GM19240 (cell line): Measurements from ENCODE around the gene EVA1B.

ENCODE experiments used
- DNase-seq: peaks from one replicate; pipeline ENCODE4 v3.0.0; 2011; ENCODE audit warnings: low spot score; ENCODE audit not compliant: insufficient read length

EVA1B gene

DNA sequence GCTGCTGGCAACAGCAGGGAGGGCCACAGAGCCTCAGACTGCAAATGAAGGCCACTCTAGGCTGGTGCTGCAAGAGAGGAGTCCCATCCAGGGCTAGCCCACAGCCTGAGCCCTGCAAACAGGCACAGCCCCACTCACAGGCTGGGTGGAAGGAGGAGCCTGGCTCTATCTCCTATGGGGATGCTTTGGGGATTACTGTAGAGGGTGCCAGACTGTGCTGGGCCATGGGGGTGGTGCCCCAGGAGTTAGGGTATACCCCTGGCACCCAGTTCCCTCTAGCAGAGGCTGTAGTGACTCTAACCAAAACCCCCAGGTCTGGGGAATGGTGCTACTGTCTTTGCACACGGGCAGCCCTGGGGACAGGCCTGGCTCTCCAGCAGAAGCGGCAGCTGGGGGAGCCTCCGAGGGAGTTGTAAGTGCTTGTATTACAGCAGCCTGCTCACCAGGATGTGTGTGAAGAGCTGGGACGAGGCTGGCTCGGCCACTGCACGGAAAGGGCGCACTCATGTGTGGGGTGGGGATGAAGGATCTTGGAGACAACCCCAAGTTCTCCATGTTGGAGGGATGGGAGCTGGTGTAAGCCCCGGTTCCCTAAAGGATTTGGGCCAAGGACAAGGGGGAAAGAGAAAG lies 23.4 kb upstream of the EVA1B start:
- no peak for DNase-seq

DNA sequence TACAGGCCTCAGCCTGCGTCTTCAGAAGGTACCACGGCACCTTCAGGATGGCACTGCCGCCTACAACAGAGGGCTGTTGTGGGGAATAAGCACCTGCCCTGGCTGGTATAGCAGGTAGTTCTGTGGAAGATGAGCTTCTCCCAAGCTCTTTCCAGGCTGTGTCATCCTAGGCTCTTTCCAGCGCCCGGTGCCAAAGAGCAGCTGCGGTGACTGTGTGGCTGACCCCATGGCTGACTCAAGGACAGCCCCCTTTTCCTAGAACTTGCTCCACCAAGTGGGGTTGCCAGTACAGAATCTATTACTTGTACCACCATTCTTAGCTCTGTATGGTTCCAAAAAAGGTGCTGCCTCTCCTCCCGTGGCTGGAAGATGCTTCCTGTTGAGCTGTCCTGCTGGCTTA lies 21.9 kb upstream of the EVA1B start:
- DNase-seq, result no peak

DNA sequence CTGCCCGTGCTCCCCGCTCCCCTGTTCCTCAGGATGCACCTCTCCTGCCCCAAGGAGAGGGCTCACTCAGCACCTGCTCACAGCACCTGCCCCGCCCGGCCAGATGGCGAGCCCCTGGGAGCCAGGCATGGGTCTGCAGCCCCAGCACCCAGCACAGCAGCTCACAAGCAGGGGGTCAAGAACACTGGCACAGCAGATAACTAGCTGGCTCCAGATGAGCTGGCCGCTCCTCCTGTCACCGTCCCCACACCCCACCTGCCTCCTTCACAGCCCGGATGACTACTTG lies 20.9 kb upstream of the EVA1B start:
- DNase-seq, result no peak

DNA sequence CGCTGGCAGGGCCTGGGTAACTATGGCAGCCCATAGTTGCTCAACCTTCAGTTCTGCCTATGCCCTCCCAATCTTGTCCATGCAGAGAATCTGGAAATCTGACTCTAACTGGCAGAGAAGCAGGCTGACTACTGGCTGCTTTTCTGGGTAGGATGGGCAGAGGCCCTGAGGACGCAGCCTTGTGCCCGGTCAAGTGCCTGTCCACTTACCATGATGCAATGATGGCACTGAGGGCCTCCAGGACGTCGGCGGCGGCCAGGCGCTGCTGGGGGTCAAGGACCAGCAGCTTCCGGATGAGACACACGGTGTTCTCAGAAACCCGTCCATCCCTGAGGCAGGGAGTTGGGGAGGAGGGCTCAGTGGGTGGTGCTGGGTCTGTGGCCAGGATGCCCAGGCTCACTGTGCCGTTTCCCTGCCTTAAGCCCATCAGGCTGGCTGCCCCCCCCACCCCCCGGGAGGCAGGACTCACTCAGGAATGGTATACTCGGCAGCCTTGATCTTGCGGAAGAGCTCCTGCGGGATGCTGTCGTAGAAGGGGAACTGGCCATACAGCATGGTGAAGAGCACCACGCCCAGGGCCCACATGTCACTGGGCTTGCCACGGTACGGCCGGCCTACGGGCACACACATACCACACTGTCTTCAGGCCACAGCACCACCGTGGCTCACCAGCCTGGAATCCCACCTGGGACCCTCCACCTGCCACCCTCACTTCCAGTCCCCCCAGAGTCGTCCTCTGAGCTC lies 20.4 kb upstream of the EVA1B start:
- DNase-seq, result no peak

DNA sequence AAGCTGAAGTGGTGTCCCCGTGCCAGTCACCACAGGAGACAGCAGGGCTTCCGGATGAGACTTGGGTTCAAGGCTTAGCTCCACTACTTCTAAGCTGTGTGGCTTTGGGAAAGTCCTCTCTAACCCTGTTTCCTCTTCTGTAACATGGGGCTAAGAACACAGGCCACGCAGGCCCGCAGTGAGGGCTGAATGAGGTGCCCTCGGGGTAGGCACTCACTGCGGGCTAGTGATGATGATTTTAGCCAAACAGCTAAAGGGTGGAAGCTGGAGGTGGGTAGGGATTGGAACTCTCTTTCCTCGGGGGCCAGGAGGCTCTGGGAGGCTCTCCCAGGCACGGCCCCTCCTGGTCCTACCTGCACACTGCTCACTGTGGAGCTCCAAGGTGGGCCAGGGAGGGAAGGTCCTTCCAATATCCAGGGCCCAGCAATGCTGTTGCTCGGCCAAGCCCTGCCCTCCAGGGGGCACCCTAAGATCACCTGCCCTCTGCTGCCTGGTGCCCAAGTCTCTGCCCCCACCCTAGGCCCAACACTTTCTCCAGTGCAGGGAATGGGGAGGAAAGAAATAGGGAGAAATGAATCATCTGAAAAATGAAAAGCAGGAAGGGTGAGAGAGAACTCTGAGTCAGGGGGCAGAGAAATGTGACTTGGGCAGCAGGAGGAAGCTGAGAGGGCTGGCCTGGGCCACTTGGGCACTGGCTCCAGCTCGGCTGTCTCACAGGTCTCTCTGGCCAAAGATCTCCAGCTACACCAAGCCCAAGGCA lies 19.2 kb upstream of the EVA1B start:
- no peak for DNase-seq

DNA sequence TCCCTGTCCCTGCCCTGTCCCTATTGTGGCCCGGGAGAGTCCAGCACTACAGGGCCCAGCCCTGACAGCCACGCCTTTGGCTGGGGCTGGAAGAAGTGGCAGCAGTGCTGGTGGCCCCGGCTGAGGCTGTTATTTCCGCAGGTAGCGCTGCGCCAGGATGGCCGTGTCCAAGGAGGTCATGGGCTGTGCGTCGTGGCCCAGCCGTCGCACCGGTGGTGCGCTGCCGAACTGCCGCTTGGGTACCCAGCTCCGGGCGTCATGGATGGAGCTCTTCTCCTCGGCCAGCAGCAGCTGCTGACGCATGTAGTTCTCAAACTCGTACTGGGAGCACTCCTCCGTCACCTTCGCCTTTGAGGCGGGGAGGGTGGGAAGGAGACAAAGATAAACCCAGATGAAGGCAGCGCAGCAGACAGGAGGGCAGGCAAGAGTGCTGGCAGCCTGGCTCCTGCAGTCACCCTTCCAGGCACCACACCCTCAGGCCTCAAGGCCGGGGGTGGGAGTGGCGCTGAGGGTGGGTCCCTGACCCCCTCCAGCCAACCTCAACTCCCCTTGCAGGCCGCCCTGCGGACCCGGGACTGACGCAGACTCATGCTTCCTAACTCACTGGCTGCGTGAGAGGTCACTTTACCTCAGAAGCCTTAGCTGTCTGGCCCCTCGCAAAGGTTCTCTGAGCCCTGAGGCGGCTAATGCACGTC lies 18.3 kb upstream of the EVA1B start:
- DNase-seq, result no peak

DNA sequence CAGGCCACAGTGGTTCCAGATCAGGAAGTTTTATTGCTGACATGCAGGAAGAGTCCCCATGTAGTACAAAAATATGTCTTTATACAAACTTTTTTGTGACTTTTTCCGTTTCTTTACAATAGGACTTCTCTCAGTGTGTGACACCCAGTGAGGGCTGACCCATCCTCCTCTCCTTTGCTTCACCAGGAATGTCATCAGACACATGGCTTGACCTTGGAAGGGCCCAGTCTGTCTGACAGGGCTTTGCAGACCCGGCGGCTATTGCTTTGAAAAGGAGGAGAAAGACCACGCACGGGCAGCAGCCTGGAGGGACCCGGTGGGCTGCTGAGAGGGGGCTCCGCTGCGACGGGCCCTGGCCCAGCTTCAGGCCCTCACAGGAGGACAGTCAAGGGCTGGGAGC lies 16.2 kb upstream of the EVA1B start:
- DNase-seq, result no peak

DNA sequence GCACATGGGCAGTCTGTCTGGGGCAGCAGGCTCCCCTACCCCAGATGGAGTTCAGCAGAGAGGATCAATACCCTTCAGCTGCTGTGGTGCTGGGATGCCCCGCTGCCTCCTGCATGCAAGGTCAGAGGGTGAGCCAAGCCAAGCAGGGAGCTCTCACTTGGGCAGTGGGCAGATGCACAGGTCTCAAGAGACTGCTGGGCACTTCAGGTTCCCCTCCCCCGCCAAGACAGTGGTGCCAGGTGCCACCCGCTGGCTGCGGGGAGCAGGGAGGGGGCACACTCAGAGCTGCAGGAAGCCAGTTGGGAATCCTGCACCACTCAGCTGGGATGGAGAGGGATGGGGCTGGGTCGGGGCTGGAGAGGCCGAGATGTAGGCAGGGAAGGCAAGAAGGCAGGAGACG lies 15.8 kb upstream of the EVA1B start:
- DNase-seq, result no peak

DNA sequence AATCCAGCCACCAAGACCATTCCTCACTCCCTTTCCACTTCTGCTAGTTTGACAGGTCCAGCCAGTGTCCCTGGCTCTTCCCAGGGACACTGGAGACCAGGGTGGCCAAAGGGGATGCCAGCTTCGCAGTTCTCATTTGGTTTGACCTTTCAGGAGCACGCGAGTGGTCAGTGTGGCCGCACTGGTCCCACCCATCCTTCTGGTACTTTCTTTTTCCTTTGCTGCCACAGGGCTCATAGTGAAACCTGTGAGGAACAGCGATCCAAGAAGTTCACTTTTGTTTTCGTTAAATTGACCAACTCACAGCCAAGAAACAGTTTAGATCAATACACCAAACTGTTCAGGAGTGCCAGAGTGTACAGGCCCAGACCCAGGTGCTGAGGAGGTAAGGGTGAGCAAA lies 14.4 kb upstream of the EVA1B start:
- no peak for DNase-seq

DNA sequence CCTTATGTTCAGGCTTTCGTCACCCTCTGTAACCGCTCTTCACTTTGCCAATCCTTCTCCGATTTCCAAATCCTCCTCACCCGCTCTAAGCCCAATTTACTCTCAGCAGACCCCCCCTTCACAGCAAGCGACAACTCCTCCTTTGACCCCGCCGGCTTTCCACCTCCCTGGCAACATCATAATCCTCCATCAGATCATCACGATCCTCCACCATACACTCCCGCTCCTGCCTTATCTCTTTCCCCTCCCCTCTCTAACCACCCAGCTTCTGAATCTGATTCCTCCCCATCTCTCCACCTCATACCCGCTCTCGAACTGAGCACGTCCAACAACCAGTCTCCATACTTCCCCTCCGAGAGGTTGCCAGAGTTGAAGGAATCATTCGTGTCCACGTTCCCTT lies 7.5 kb upstream of the EVA1B start:
- no peak for DNase-seq

DNA sequence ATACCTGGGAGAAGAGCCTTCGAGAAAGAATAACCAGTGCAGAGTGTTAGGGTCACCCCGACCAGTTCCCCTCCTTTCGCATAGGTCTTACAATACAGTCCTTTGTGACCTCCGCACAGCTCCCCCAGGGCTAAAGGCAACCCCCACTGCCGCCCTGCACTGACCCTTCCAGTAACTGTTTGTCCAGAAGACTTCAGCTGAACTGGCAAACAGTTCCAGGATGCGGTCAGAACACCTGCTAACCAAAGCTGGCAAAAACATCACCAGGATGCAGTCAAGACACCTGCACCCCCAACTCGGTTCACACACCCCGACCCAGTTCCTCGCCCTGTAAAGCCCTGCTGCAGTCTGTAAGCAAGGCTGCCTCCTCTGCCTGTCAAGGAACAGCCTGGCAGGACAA lies 6.4 kb upstream of the EVA1B start:
- no peak for DNase-seq

DNA sequence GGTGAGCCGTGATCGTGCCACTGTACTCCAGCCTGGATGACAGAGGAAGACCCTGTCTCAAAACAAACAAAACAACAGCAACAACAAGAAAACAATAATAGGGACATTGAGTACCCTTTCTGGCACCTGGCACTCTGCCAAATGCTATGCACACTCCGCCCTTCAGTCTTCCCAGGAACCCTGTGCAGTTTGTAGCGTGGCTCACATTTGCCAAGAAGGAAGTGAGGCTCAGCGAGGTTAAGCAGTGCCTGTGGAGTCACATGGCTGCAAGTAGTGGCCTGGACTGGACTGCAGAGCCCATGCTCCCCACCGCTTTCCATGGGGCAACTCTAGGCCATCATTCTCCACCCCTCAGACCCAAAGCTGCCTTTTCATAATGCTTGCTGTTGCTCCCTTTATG lies 5.3 kb upstream of the EVA1B start:
- no peak for DNase-seq

DNA sequence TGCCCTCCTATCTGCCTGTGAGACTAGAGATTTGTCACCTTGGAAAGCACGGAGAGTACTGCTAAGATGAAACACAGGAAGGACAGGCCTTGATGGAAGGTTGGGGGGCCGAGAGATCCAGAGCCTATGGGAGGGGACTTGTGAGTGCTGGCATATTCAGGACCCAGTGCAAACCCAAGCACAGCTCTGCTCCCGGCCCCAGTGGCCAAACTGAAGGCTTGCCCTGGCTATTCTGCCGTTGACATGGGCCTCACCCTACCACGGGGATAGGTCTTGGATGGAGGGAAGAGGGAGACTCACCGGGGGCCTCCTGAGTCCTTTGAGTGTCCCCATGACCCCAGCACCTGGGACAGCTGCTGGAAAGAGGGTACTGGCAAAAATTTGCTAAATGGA lies 4.6 kb upstream of the EVA1B start:
- no peak for DNase-seq

DNA sequence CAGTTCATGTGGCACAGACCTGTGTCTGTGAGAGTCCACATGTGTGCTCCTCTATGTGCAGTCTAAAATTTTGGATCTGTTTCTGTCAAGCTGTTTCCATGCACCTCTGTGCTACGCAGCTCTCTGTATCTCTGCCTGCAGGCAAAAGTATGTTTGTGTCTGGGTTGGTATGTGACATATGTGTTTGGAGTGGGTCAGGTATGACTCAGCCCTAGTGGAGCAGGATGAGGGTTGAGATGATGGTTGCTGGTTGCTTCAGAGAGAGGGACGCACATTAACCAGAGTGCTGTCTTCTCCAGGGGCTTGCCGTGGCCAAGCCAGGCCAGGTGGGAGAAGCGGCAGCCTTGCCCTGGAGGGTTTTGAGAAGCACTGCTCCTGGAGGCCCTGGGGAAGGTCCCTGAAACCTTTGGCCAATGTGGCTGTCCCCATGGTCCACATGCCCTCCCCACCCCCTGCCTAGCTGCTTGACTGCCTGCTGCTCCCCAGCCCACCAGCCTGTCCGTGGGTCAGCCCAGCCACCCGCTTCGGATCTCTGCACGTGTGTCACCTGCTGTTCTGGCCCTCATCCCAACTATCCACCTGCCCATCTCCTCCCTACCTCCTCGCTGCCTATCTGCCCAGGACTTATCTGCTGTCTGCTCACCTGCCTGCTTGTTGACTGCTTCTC lies 4.1 kb upstream of the EVA1B start:
- DNase-seq, result no peak

DNA sequence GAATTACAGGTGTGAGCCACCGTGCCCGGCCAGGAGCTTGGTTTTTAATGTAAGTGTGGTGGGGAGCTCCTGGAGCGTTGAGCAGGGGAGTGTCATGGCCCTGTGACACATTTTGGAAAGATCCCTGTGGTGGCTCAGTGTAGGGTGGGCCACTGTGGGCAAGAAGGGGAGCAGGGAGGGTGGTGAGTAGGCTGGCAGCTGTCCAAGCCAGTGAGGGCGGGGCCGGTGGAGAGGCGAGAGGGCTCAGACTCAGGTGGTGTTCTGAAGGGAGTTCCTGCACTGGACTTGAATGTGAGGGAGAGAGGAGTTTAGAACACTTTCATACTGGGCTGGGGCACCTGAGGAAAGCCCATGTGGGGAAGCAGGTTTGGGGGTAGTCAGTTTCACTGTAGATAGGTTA lies 3.1 kb upstream of the EVA1B start:
- no peak for DNase-seq

DNA sequence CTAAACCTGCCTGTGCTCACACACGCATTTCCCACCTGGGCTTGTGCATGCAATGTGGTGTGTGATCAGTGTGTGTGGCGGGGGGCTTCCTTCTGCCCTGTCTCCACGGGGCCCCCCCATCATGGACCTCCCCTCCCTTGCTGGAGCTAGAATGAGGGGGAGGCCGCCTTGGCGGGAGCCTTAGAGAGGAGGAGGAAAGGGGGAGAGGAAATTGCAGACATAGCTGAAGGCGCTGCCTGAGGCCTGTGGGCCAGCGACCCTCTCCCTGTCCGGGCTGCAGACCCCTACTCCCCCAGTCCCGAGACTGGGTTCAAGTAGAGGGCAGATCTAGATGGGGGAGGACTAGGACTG lies 883 bp upstream of the EVA1B start:
- no peak for DNase-seq

DNA sequence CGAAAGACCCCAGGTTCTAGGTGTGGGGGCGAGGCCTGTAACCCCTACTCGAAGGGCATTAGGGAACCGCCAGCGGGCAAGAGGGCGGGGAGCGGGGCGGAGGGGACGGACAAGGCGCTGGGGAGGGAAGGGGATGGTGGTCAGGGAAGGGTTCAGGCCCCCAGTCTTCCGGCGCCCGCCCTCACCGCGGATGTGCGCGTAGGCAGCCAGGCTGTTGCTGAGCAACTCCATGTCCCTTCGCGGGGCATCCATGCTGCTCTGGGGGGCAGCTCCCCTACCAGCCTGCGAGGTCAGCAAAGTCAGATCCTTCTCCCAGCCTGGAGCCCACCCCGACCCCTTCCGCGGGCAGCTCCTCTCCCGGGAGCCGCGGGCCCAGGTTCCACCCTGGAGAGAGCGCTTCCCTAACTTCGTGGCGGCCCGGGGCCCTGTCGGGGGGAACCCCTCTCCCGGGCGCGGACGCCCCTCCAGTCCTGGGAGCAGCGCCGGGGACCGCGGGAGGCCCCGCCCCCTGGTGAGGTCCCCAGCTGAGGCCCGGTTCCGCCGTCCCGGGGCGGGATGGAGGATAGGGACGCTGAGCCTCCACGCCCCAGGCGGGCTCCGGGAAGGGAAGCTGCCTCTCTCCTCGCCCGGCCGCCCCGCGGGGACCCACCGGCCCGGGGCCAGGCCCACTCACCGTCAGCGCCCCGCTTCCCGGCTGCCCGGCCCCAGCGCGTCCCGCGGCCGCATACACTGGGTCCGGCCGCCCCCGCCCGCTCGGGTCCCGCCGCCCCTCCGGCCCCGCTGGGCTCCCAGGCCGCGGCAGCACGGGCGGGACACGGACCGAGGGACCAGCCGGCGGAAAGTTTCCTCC lies 434 bp downstream of the EVA1B start:
- no peak for DNase-seq

DNA sequence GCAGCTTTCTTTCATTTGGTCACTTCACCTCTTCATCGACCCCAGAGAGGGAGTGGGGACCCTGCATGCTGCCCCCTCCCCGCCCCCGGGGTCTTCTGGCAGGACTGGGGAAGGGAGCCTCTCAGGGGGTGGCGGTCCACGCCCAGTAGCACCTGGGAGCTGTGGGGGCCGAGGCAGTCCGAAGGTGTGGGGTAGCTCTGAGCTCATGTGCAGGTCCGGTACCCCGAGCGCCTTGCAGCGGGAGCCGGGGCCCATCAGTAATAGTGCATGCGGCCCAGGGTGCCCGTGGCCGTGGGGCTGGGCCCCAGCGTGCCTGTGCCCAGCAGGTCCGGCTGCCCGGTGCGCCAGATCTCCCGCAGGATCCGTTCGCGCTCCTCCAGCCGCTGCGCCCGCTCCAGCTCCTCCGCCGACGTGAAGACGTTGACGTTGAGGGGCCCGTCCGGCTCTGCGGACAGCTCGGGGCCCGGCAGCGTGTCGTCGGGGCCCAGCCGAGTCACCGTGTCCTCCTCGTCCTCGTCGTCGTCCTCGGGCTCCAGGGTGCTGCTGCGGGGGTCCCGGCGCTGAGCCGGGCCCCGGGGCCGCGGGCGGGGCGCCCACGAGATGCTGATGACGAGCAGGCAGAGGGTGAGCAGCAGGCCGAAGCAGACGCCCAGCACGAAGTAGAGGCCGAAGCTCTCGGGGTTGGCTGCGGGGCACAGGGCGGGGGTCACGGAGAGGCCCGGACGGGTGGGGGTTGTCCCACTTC lies 1.2 kb downstream of the EVA1B start:
- DNase-seq, result no peak

DNA sequence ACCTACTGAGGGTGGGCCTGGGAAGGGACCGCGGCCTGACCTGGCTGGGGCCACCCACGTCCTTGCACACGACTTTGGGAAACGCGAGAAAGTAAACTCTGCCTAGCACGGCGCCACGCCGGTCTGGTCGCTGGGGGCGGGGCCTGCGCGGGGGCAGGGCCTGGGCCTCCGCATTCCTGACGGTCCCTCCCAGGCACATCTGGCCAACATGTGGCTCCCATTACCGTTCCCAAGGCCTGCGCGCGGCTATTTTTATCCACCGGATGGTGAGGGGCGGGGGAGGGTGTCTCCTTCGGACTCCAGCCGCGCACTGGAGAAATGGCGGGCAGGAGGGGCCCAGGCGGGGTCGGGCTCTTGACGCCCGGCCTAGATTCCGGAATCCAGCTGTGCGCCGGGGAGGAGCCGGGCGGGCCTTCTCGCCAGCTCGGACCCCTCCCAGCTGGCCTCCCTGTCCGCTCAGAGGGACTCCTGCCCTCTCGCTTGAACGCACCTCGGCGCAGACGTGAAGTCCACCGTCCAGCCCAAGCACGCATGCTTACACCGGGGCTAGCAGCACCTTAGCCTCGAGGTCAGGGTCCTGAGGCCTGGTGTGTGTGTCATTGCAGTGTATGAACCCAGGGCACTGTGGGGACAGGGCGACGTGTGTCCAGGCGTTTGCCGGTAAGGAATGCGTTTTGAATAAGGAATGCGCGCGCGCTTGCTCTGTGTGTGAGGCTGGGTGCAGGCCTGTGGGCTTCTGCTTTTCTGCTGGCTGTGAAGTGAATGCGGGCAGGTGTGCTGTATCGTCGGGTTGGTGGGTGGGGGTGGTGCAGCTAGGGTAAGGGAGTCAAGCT lies 2.1 kb downstream of the EVA1B start:
- no peak for DNase-seq

DNA sequence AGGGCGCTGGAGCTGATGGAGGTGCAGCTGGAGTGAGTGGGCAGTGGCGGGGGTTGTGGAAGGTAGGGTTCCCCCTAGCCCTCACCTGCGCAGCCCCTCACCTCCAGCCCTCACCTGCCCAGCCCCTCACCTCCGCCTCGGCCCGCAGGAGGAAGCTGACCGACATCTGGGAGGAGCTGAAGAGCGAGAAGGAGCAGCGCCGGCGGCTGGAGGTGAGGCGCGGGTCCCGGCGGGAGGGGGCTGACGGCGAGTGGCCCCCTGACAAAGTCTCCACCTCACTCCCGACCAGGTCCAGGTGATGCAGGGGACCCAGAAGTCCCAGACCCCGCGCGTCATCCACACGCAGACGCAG lies 2.7 kb downstream of the EVA1B start:
- no peak for DNase-seq
